ENCODE data around the gene GOLGA8B. TPM values are rescaled to one million over a fixed set of nuclear protein-coding genes. Genes with fewer than 3 reads are reported as not detected.
"Not testable (repeated sequence)": the region's sequence is repeated elsewhere in the genome, so short reads cannot be mapped to it uniquely, and the experiment has no call there.

GOLGA8B gene, protein sequence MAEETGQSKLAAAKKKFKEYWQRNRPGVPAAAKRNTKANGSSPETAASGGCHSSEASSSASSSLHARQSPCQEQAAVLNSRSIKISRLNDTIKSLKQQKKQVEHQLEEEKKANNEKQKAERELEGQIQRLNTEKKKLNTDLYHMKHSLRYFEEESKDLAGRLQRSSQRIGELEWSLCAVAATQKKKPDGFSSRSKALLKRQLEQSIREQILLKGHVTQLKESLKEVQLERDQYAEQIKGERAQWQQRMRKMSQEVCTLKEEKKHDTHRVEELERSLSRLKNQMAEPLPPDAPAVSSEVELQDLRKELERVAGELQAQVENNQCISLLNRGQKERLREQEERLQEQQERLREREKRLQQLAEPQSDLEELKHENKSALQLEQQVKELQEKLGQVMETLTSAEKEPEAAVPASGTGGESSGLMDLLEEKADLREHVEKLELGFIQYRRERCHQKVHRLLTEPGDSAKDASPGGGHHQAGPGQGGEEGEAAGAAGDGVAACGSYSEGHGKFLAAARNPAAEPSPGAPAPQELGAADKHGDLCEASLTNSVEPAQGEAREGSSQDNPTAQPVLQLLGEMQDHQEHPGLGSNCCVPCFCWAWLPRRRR
- 11.9 and 54.5 TPM in 2 replicates for total RNA-seq (2014; rRNA removed; shearing (Covaris generic); ENCODE audit: low replicate concordance)

DNA sequence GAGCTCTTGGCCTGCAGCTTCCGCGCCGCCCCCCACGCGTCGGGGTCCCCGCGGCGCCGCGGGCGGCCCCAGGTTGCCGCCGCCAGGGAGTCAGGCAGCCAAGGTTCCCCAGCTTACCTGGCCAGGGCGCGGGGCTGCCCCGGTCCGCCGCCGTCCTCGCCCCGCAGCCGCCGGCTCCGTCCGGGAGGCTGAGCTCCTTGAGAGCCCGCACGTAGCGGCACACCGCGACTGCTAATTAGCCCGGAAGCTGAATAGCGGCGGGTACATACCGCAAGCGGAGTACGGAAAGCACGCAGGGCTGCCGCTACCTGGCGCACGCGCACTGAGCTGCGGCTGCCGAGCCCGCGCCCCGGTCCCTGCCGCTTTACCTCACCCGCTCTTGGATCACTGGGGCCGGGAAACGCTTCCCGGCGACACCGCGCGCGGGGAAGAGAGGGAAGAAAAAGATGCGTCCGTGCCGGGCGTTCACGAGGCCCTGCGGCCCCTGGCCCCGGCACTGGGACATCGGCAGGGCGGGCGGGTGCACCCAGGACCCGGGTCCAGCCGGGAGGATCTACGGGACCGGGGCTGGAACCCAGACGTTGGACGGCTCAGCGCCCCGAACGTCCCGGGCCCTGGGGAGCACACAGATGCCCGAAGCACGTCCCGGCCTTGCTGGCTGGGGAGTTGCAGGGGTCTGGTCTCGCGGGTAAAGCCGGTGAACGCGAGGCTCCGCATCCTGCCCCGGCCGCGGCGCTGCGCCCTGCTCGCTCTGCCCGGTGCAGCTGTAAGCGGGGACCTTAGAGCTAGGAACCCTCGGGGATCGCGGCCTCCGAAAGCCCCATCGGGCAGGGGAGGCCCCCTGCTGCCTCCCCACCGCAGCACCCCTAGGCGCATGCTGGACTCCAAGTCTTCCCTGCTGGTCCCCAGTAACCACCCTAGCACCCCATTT is at the start of gene GOLGA8B:
Gene GOLGA8B, minus strand, starts transcription at position 253 of the 931 bp plus-strand sequence. CDS start 47,739 bp downstream, outside the sequence.
- in situ Hi-C loops (cut with HindIII; ENCODE audit: low pct_unique_long_range_greater_than_20kb, low sequenced_read_pairs) = no loop called here
- peak; percentile 67 for DNase-seq (ENCODE audit: low read depth)

- in situ Hi-C loops (cut with HindIII; ENCODE audit: low pct_unique_long_range_greater_than_20kb, low sequenced_read_pairs); DNase-seq (ENCODE audit: low read depth): not testable (repeated sequence)
Observed at GRCh38 chr15:34633165-34633564, 49.7 kb upstream of the GOLGA8B start.

DNA sequence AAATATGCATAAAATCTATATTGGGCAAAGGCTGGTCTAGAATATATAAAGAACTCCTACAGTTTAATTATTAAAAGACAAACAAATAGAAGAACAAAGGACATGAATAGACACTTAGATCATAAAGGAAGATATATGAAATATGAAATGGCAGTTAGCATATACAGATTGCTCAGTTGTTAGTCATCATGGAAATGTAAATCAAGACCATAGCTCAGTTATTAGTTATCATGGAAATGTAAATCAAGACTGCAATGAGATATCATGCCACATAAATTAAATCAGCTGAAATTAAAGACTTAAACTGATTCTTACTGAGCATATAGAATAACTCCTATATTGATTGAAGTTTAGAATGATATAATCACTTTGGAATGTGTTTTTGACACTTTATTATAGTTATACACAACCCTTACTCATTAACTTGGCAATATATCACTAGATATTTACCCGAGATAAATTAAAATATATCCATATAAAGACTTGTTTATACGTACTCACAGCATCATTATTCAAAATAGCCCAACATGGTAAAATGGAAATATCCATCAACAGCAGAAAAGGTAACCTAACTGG is 45.2 kb upstream of the GOLGA8B start:
- in situ Hi-C loops (cut with HindIII; ENCODE audit: low pct_unique_long_range_greater_than_20kb, low sequenced_read_pairs) = no loop called here
- DNase-seq (ENCODE audit: low read depth) = no peak

DNA sequence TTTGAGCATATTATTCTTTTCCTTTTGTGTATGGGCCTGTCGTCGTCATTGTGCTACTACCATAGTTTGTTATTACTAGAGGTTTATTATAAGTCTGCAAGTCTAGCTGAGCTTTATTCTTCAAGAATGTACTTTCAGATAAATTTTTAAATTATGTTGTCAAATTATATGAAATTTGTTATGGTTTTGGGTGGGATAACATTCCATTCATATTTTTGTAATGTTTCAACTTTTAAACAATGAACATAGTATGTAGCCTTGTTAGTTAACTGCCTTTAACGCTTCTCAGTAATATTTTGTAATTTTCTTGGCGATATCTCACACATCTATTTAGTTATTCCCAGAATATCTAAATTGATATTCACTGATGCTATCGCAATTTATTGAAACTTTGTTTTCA is 41.6 kb upstream of the GOLGA8B start:
- in situ Hi-C loops (cut with HindIII; ENCODE audit: low pct_unique_long_range_greater_than_20kb, low sequenced_read_pairs) = no loop called here
- DNase-seq (ENCODE audit: low read depth) = no peak

DNA sequence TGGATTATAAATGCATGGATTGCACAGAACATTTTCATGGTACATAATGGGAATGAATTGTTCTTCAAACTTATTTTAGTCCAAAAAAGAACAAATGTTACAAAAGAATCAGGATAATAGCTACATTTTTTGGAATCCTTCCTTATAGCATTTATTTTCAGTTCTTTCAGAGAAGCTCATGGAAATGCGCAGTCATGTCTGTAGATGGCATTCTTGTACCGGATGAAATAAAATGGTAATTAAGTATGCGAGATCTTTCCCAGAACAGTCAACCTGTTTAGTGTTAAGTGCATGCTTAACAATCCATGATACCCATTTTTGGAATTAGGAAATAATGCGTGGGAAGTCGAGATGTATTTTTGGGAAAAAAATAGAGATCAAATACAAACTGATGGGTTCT is 38.2 kb upstream of the GOLGA8B start:
- peak; percentile 4 for DNase-seq (ENCODE audit: low read depth)
- in situ Hi-C loops (cut with HindIII; ENCODE audit: low pct_unique_long_range_greater_than_20kb, low sequenced_read_pairs) = no loop called here

- in situ Hi-C loops (cut with HindIII; ENCODE audit: low pct_unique_long_range_greater_than_20kb, low sequenced_read_pairs) = no loop called here
- no peak for DNase-seq (ENCODE audit: low read depth)
Observed at GRCh38 chr15:34620814-34621213, 37.4 kb upstream of the GOLGA8B start.

DNA sequence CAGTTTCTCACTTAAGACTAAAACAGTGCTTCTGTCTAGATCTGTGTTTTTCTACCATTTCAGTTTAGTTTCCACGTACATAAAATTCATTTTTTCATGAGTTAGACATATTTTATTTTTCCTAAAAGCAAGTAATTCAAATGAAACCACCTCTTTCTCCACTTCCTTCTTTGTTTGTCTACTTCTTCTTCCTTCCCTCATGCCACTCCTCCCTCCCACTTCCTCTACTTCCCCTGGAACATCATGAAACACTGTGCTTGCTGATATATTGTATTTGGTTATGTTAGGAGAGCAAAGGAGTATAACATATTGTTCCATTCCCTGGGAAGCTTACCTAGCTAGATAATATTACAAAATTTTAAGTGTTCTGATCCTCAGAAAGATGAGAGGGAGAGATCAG is 36.7 kb upstream of the GOLGA8B start:
- in situ Hi-C loops (cut with HindIII; ENCODE audit: low pct_unique_long_range_greater_than_20kb, low sequenced_read_pairs) = no loop called here

GRCh38 chr15:34619151-34619550 is 35.7 kb upstream of the GOLGA8B start:
- no peak for DNase-seq (ENCODE audit: low read depth)
- in situ Hi-C loops (cut with HindIII; ENCODE audit: low pct_unique_long_range_greater_than_20kb, low sequenced_read_pairs) = no loop called here

More for the DNA sequence above, 36.7 kb upstream of the GOLGA8B start:
- DNase-seq (ENCODE audit: low read depth) = no peak

DNA sequence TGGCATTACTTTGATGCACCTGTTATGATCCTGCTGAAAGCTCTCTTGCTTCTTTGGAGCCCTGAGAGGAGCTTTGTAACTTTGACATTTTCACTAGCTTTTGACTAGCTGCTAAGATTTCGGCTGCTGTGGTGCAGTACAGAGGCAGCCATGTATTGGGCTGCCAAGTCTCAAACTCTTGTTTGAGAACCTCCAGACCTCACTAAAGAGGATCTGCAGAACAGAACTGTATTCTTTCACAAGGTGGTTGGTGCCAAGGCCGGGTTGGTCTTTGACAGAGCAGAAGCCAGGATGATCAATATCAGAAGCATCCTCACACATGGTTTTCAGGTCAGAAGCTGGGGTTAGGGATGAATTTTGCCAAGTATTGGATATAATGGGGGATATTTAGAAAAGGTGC is 34.6 kb upstream of the GOLGA8B start:
- DNase-seq (ENCODE audit: low read depth) = no peak
- in situ Hi-C loops (cut with HindIII; ENCODE audit: low pct_unique_long_range_greater_than_20kb, low sequenced_read_pairs) = no loop called here

- in situ Hi-C loops (cut with HindIII; ENCODE audit: low pct_unique_long_range_greater_than_20kb, low sequenced_read_pairs) = no loop called here
- DNase-seq (ENCODE audit: low read depth) = no peak
Observed at GRCh38 chr15:34616613-34617012, 33.2 kb upstream of the GOLGA8B start.

- DNase-seq (ENCODE audit: low read depth) = no peak
- in situ Hi-C loops (cut with HindIII; ENCODE audit: low pct_unique_long_range_greater_than_20kb, low sequenced_read_pairs) = no loop called here
Observed at GRCh38 chr15:34613997-34614396, 30.5 kb upstream of the GOLGA8B start.

DNA sequence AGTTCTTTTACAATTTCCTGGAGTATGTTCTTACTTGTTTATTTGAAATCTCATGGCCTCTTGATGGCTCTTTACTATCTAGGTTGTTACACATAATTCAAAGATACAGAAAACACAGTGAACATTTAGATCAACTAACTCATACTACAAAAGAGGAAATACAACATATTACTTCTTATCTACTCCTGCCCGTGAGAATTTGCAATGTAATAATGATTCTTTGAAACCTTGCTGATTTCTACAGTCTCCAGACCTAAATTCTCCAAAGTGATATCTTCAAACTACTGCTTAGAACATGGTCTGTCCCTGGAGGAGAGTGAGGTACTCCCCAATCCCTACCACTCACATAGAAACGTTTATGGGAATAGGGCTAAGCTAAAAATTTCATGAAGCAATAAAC is 29.9 kb upstream of the GOLGA8B start:
- in situ Hi-C loops (cut with HindIII; ENCODE audit: low pct_unique_long_range_greater_than_20kb, low sequenced_read_pairs) = no loop called here
- DNase-seq (ENCODE audit: low read depth) = no peak

- DNase-seq (ENCODE audit: low read depth) = no peak
- in situ Hi-C loops (cut with HindIII; ENCODE audit: low pct_unique_long_range_greater_than_20kb, low sequenced_read_pairs) = no loop called here
Observed at GRCh38 chr15:34610354-34610753, 26.9 kb upstream of the GOLGA8B start.

DNA sequence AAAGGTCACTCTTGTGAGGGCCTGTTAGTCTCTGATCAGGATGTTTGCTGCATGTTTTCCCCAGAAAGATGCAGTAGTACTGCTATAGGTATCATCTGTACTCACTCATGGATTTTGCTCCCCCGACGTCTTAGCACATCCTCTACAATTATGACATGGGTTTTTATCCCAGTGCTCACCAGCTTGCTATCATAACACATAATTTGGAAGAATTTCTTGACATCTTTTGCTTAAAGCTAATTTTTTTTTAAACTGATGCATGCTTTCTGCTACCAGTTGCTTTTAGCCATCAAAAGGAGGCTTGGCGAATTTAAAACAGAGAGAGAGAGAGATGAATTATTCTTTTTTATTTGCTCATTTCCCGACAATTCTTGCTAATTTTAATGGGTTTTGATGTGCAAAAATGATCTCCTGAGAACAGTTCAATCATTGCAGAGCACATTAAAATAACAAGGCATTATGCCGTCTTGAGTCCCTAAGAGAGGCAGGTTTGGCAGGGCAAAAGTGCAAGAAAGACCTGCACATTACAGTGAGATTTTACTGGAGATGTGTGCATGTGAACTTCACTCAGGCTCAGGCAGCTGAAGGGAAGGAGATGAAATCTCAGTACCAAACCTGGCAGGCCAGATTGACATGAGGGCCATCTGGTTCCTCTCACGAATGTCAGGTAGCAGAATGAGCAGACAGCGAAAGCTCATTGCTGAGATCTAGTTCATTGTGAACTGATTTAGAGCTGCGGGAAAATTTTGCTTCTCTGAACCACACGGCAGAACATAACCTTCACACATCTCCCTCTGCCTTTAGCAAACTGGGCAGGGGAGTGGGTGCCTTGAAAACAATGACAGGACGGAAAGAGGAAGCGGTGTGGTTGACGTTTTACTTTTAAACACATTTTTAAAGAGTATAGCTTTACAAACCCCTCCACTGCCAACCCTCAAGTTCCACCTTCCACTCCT is 25.9 kb upstream of the GOLGA8B start:
- in situ Hi-C loops (cut with HindIII; ENCODE audit: low pct_unique_long_range_greater_than_20kb, low sequenced_read_pairs) = no loop called here
- no peak for DNase-seq (ENCODE audit: low read depth)

DNA sequence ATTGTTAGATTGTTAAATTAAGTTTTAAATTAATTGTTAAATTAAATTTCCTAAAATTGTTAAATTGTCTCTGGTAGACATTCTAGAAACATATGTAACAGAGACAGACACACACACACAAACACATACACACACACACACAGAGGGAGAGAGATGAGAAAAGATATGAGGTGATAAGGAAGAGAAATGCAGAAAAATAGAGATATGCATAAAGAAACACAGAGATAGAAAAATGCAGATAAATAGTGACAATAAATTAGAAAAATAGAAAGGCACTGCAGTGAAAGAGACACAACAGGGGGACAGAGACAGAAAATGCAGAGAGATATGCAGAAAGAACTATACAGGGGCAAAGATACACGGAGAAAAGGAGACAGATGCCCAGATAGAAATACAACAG is 25.1 kb upstream of the GOLGA8B start:
- in situ Hi-C loops (cut with HindIII; ENCODE audit: low pct_unique_long_range_greater_than_20kb, low sequenced_read_pairs) = no loop called here
- no peak for DNase-seq (ENCODE audit: low read depth)

- DNase-seq (ENCODE audit: low read depth) = no peak
- in situ Hi-C loops (cut with HindIII; ENCODE audit: low pct_unique_long_range_greater_than_20kb, low sequenced_read_pairs) = no loop called here
Observed at GRCh38 chr15:34607832-34608231, 24.4 kb upstream of the GOLGA8B start.

DNA sequence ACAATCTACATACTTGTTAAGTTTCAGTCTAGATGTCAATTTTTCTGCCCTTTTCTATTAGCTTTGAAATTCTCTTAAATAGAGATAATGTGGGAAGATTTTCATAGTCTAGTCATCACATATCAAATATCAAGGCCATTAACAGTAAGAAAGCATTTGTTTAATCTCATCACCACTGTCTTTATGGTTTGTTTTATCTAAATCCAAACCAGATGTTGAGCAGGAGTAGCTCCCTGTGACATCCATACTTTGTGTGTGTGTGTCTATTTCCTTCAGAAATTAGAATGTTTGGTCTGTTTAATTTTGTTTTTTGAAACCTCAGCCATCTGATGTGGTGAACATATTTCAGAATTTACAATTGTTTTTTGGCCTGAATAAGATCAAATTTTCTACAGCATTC is 23.1 kb upstream of the GOLGA8B start:
- DNase-seq (ENCODE audit: low read depth) = no peak
- in situ Hi-C loops (cut with HindIII; ENCODE audit: low pct_unique_long_range_greater_than_20kb, low sequenced_read_pairs) = no loop called here
